ENCODE data around the gene MAGEF1.

MAGEF1 gene

DNA sequence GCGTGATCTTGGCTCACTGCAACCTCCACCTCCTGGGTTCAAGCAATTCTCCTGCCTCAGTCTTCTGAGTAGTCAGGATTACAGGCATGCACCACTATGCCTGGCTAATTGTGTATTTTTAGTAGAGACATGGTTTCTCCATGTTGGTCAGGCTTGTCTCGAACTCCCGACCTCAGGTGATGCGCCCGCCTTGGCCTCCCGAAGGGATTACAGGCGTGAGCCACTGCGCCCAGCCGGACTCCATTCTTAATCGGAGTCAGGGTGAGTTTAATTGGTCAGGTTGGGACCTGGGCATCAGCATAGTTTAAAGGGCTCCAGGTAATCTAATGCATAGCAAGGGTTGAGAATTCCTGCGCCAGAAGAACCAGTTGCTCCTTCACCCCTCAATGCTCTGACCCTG is 29.2 kb downstream of the MAGEF1 start:
- Histone ChIP-seq H3K4me1 (ENCODE audit: insufficient read depth, low read length, severe bottlenecking) (peaks cover 4% of the 10 kb centered on the region), H3K9ac (ENCODE audit: low read length) (no peak overlapping the region), H3K4me3 (ENCODE audit: low read depth, low read length, poor library complexity, severe bottlenecking) (no peak overlapping the region), H4K20me1 (ENCODE audit: insufficient read depth, low read length) (no peaks in the 10 kb centered on the region), H3K79me2 (ENCODE audit: insufficient read depth, low read length) (no peaks in the 10 kb centered on the region), H2AFZ (ENCODE audit: low read length) (no peak overlapping the region), H3K27me3 (ENCODE audit: insufficient read depth, low read length) (peaks cover 27% of the 10 kb centered on the region), H3K9me3 (ENCODE audit: low read length) (no peaks in the 10 kb centered on the region), H3F3A (ENCODE audit: insufficient read depth, low read length) (no peaks in the 10 kb centered on the region), H3K4me2 (ENCODE audit: low read length) (no peak overlapping the region), H3K36me3 (ENCODE audit: insufficient read depth, low read length) (no peaks in the 10 kb centered on the region), H3K9me2 (ENCODE audit: low read depth, low read length) (no peaks in the 10 kb centered on the region), H3K27ac (ENCODE audit: low read depth, low read length, poor library complexity, severe bottlenecking) (no peak overlapping the region)
- TF ChIP-seq, protein P1, sequence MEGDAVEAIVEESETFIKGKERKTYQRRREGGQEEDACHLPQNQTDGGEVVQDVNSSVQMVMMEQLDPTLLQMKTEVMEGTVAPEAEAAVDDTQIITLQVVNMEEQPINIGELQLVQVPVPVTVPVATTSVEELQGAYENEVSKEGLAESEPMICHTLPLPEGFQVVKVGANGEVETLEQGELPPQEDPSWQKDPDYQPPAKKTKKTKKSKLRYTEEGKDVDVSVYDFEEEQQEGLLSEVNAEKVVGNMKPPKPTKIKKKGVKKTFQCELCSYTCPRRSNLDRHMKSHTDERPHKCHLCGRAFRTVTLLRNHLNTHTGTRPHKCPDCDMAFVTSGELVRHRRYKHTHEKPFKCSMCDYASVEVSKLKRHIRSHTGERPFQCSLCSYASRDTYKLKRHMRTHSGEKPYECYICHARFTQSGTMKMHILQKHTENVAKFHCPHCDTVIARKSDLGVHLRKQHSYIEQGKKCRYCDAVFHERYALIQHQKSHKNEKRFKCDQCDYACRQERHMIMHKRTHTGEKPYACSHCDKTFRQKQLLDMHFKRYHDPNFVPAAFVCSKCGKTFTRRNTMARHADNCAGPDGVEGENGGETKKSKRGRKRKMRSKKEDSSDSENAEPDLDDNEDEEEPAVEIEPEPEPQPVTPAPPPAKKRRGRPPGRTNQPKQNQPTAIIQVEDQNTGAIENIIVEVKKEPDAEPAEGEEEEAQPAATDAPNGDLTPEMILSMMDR (IDR thresholded peaks at IDR 0.05; ENCODE audit: low read length): no peak
- TF ChIP-seq EZH2 (IDR thresholded peaks at IDR 0.05; ENCODE audit: borderline replicate concordance, low read length): no peak

DNA sequence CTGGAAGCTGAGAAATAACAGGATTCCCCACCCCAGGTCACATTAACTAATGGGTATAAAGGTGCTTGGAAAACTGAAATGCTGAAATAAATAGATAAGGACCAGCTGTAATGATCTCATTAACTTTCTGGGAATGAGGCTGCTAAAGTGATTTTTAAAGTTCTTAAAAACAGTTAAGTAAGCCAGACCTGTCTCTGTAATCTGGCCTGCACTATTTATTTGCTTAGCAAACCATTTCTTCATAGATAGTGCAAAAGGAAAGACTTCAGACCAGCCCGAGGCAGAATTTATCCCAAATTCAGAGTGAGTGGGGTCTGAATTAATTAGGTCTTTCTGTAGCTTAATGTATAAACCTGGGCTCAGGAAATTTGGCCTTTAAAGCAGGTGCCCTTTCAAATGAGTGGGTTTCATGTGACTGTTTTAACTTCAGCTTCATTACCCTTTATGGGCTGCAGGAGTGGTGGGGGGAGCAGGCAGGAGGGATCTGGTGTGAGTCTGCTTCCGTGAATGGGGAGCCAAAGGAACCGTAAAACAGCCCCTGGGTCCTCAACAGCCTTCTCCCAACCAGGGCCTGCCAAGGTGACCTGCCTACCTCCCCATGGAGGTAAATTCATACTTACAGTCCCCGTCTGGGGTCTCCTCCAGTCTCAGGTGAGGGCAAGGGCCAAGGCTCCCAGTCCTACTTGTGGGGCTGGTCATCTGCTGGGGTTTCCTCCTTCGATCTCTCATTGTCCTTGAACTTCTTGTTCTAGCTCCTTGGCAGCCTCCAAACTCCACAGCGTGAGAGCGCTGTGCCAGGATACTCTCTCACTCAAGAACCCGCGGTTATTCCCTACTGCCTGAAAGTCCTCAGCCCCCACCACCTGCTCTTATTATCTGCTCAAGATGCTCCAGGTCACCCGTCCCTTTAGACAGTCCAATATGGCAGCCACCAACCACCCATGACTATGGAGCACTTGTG is 31.2 kb downstream of the MAGEF1 start:
- peaks cover 4% of the 10 kb centered on the region for H3K4me1 ChIP-seq (ENCODE audit: insufficient read depth, low read length, severe bottlenecking)
- H3K4me3 ChIP-seq (ENCODE audit: low read depth, low read length, poor library complexity, severe bottlenecking): no peak overlapping the region
- H3K9me2 ChIP-seq (ENCODE audit: low read depth, low read length): no peaks in the 10 kb centered on the region
- H2AFZ ChIP-seq (ENCODE audit: low read length): no peak overlapping the region
- H3K9ac ChIP-seq (ENCODE audit: low read length): no peak overlapping the region
- H3K9me3 ChIP-seq (ENCODE audit: low read length): no peaks in the 10 kb centered on the region
- H4K20me1 ChIP-seq (ENCODE audit: insufficient read depth, low read length): no peaks in the 10 kb centered on the region
- TF ChIP-seq, protein P1 (IDR thresholded peaks at IDR 0.05; ENCODE audit: low read length): no peak
- TF ChIP-seq EZH2 (IDR thresholded peaks at IDR 0.05; ENCODE audit: borderline replicate concordance, low read length): no peak
- H3F3A ChIP-seq (ENCODE audit: insufficient read depth, low read length): no peaks in the 10 kb centered on the region
- H3K27me3 ChIP-seq (ENCODE audit: insufficient read depth, low read length): peaks cover 23% of the 10 kb centered on the region
- no peak overlapping the region for H3K27ac ChIP-seq (ENCODE audit: low read depth, low read length, poor library complexity, severe bottlenecking)
- no peak overlapping the region for H3K4me2 ChIP-seq (ENCODE audit: low read length)
- no peaks in the 10 kb centered on the region for H3K36me3 ChIP-seq (ENCODE audit: insufficient read depth, low read length)
- H3K79me2 ChIP-seq (ENCODE audit: insufficient read depth, low read length): no peaks in the 10 kb centered on the region

DNA sequence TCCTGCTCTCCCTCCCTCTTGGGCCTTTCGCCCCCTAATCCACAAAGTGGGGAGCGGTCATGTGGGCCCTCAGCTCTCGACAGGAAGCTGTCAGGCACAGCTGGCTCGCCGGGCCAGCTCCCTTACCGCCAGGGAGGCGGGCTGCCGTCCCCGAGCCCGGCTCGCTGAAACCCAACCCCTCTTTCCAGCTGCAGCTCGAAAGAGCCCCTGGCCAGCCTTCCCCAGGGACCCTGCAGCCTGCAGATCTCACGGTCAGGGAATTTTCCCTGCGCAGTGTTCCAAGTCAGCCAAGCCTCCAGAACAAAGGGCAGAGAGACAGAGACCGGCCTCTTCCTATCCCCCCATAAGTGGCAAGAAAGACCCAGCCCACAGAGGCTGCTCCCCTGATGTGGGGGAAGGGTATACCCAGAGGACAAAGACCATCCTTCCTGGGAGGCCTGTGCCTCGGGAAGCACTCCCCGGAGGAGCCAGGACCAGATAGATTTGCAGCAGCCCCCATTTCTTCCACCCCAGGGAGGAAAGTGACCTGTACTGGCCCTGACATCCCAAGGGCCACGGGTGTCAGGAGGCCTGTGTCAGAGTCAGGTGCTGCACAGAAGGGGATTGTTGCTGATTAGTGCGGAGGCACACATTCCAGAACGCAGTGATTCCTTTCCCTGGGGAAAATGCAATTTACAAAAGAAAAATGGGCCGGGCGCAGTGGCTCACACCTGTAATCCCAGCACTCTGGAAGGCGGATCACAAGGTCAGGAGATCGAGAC is 32.6 kb downstream of the MAGEF1 start:
- Histone ChIP-seq H3K9ac (ENCODE audit: low read length) (no peak overlapping the region), H3F3A (ENCODE audit: insufficient read depth, low read length) (no peaks in the 10 kb centered on the region), H3K4me3 (ENCODE audit: low read depth, low read length, poor library complexity, severe bottlenecking) (no peak overlapping the region), H3K9me3 (ENCODE audit: low read length) (no peaks in the 10 kb centered on the region), H3K79me2 (ENCODE audit: insufficient read depth, low read length) (no peaks in the 10 kb centered on the region), H4K20me1 (ENCODE audit: insufficient read depth, low read length) (no peaks in the 10 kb centered on the region), H3K27ac (ENCODE audit: low read depth, low read length, poor library complexity, severe bottlenecking) (no peak overlapping the region), H3K36me3 (ENCODE audit: insufficient read depth, low read length) (no peaks in the 10 kb centered on the region), H3K4me2 (ENCODE audit: low read length) (no peak overlapping the region), H3K27me3 (ENCODE audit: insufficient read depth, low read length) (peaks cover 22% of the 10 kb centered on the region), H3K4me1 (ENCODE audit: insufficient read depth, low read length, severe bottlenecking) (peaks cover 4% of the 10 kb centered on the region), H2AFZ (ENCODE audit: low read length) (no peak overlapping the region), H3K9me2 (ENCODE audit: low read depth, low read length) (no peaks in the 10 kb centered on the region)
- no peak for TF ChIP-seq EZH2 (IDR thresholded peaks at IDR 0.05; ENCODE audit: borderline replicate concordance, low read length)
- TF ChIP-seq, protein P1 (IDR thresholded peaks at IDR 0.05; ENCODE audit: low read length): no peak

Measured in OCI-LY1 (cell line).